Right lung (tissue), 10 donors: ENCODE data around the gene NCAPD3. TPM values are rescaled to one million over a fixed set of nuclear protein-coding genes. Genes with fewer than 3 reads are reported as not detected.
"Not testable (repeated sequence)": the region's sequence is repeated elsewhere in the genome, so short reads cannot be mapped to it uniquely, and the experiment has no call there.

Source experiments
- DNase-seq, 2 donors: peaks; one replicate each; pipeline ENCODE4 v3.0.0-alpha.2; 2013
- long read RNA-seq, 8 donors: transcript quantifications; one replicate each; lab custom pipeline, GENCODE V29; 2026
- polyA plus RNA-seq, 5 donors: library from polyadenylated mRNA; unstranded; fragments of 120-200 nt; gene quantifications; one replicate each; pipeline versions ENCODE4 v1.2.1 to v1.2.3, GENCODE V29; 2013; ENCODE audit warnings: inconsistent platforms in 1 of 5, low replicate concordance in 1 of 5; ENCODE audit not compliant: insufficient read length in 5 of 5, insufficient read depth in 1 of 5

NCAPD3 gene
- 10 to 100 TPM; 25.6 to 37.5 (median 33.5) TPM for polyA plus RNA-seq
- long read RNA-seq, donor 1, partial matches to known transcripts = 5 of 5 reads
- long read RNA-seq, donor 1, other reads (novel, unspliced or antisense) = 0 of 5 reads
- long read RNA-seq, donor 2 = 0 reads
- long read RNA-seq, donor 3, partial matches to known transcripts = 0 of 9 reads
- long read RNA-seq, donor 3, other reads (novel, unspliced or antisense) = 9 of 9 reads
- long read RNA-seq, donor 4, full-length matches to known transcripts = 1 of 1 reads
- long read RNA-seq, donor 4, partial matches to known transcripts = 0 of 1 reads
- long read RNA-seq, donor 4, other reads (novel, unspliced or antisense) = 0 of 1 reads
- long read RNA-seq, donor 5, partial matches to known transcripts = 0 of 1 reads
- long read RNA-seq, donor 5, other reads (novel, unspliced or antisense) = 0 of 1 reads
- long read RNA-seq, donor 6, partial matches to known transcripts = 0 of 1 reads
- long read RNA-seq, donor 6, other reads (novel, unspliced or antisense) = 0 of 1 reads
- long read RNA-seq, donor 7, full-length matches to known transcripts = 2 of 24 reads
- long read RNA-seq, donor 7, partial matches to known transcripts = 13 of 24 reads
- long read RNA-seq, donor 7, other reads (novel, unspliced or antisense) = 9 of 24 reads
- long read RNA-seq, donor 8 = 0 reads

GRCh38 chr11:134223836-134224709, at the start of gene NCAPD3, which contains the start of gene VPS26B:
TSS of gene NCAPD3 (minus strand) at chr11:134223967. CDS start at chr11:134223926, 41 bp downstream.
TSS of gene VPS26B (plus strand) at chr11:134224671. CDS start at chr11:134225123, 452 bp downstream.
- peak; percentile 96 for DNase-seq

GRCh38 chr11:134273317-134273712, 49.5 kb upstream of the NCAPD3 start:
- no peak for DNase-seq

- DNase-seq = peak; percentile 71 to 77
These were observed 48.9 kb upstream of the NCAPD3 start for GRCh38 chr11:134272381-134273316.

- no peak for DNase-seq
These were observed 48.2 kb upstream of the NCAPD3 start for GRCh38 chr11:134271978-134272377.

- DNase-seq = no peak
These were observed 46.5 kb upstream of the NCAPD3 start for GRCh38 chr11:134270250-134270714.

DNA sequence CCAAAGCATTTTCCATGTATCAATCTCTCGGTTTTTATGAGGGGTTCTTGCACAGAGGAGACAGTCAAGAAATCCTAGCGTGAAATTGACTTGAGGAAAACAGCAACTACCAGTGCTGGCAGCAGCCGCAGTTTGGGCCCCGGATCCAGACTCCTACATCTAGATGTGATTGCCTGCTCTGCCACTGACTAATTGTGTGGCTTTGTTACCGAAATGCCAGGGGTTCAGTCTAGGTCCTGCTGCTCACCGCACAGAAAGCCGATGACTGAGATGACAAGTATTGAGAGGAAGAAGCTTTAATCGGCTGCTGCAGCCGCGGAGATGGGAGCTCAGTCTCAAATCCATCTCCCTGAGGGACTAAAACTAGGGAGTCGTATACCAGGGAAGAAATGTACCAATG, 44.2 kb upstream of the NCAPD3 start:
- no peak for DNase-seq

GRCh38 chr11:134267461-134267860, 43.7 kb upstream of the NCAPD3 start:
- no peak for DNase-seq

GRCh38 chr11:134266841-134267251, 43.1 kb upstream of the NCAPD3 start:
- DNase-seq = no peak

DNA sequence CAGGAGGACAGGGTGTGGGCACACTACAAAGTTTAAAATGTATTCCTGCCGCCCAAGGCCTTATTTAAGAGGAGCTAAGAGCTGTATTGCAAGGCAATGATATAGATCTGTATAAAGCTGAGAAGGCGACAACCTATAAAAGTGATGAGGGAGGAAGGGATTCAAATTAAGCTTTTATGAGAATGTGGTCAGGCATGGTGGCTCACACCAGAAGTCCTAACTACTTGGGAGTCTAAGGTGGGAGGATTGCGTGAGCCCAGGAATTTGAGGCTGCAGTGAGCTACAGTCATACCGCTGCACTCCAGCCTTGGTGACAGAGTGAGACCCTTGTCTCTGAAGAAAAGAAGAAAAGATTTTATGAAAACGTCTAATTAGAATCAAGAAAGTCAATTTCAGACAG, 42.7 kb upstream of the NCAPD3 start:
- no peak for DNase-seq

DNA sequence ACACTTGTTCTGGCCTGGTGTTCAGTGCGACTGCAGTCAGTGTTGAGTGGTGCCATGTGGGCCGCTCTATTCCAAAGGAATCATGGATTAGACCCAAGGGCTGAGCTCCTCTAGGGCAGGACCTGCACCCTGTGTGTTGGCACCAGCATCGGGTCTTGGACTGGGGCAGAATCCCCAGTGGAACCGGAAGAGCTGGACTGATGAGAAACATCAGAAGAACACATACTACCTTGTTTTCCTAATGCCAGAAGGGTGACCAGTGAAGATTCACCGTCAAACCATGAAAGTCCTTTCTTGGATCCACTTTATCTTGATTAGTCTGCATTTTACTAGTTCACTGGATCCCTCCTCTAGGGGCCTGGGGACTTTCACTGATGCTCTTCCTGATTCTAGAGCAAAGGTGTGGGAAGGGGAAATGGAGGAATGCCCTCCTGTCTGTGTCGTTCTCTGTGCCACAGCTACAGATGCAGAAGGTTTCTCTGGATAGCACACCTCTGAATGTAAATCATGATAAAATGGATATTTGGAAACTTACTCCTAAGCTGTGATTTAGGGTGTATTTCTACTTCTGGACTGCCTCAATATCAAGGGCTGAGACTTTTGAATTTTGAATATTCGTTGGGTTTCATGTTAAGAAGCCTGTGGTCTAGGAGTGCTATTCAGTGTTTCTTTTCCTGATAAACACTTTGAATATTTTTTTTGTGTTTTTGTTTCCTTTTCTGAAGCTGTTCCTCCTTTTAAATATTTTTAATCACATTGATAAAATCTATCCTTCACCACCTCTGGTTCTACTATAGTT, 41.4 kb upstream of the NCAPD3 start:
- no peak for DNase-seq

DNA sequence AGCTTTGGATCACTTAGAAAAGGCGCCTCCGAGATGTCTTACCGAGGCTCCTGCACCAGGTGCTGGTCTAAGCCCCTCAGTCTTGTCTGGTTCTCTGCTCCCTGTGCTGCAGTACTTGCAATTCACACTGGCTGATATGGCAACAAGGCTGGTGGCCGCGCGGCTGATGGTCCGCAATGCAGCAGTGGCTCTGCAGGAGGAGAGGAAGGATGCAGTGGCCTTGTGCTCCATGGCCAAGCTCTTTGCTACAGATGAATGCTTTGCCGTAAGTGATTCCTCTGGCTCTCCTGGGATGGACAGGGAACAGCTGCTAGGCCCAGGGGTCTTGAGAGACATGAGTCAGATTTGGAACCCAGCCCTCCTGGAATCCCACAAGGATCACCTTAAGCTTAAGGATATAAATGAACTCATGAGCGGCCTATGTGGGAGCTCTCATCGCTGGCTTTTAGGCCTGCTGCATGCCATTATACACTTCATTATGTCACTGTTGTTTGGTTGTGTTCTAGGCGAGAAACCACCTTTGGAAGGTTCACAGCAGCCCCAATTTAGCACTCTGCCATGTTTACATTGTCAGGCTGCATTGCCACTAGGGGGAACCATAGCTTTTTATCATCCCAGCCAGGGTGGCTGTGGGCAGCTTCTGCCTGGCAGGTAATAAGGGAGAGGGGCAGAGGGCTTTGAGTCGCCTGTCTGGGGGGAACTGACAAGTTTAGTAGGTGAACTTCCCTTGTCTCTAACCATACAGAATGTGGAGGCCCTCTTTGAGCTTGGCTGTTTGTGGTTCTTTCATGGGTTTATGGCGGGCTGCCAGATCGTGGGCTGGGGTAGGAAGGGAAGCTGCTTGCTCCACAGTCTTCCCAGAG, 38.1 kb upstream of the NCAPD3 start:
- DNase-seq = no peak

DNA sequence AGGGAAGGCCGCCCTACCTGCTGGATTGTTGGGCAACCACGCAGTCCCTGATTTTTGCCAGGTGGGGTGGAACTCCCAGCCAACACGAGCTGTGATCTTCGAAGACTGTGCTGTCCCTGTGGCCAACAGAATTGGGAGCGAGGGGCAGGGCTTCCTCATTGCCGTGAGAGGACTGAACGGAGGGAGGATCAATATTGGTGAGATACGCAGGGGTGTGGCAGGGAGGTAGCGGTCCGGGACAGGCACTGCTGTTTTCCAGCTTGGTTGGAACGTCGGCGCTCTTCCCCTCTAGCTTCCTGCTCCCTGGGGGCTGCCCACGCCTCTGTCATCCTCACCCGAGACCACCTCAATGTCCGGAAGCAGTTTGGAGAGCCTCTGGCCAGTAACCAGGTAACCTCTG, 37.2 kb upstream of the NCAPD3 start:
- no peak for DNase-seq

DNA sequence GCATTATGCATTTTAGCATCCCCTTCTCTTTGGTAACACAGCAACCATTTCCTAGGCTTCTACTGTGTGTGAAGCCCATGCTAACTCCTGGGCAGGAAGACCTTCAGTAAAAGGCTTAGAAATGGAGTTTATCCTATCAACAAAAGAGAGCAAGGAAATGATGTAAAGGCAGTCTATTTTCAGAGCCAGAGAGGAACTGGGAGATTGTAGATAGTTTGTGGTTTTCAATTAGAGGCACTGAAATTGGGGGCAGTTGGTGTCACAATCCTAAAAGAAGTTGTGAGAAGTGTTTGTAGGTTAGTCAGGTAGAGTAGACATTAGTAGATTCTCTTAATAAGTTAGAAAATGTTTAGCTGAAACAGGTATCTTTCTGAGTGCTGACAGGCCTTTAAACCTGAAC, 36.7 kb upstream of the NCAPD3 start:
- DNase-seq = no peak

DNA sequence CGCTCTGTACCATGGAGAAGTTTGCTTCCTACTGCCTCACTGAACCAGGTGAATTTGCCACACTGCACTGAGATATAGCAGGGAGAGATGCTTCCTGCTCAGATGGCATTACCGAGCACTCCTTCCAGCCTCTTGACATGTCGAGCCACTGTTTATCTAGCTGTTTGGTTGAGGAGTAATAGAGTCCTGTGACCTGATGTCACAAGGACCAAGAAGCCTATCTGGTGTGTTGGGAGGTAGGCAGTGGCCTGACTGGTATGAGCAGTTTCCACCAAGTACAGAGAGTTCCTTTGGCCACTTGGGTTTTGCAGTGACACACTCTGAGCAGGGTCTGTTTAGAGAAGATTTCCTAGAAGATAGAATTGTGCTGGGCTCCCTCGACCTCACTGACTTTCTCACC, 34.8 kb upstream of the NCAPD3 start:
- no peak for DNase-seq

GRCh38 chr11:134257101-134257500, 33.3 kb upstream of the NCAPD3 start:
- no peak for DNase-seq

DNA sequence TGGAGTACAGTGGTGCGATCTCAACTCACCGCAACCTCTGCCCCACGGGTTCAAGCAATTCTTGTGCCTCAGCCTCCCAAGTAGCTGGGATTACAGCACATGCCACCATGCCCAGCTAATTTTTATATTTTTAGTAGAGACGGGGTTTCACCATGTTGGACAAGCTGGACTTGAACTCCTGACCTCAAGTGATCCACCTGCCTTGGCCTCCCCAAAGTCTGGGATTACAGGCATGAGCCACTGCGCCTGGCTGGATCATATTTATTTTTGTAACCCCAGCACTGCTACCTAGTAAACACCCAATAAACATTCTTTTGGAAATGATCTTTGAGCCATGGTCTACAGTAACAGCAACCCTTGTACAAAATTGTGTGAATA, 31.4 kb upstream of the NCAPD3 start:
- DNase-seq = not testable (repeated sequence)

GRCh38 chr11:134254433-134255183, 30.8 kb upstream of the NCAPD3 start:
- DNase-seq = no peak
